A549 treated with DMSO at 1 μM for 4 hours (cell line): ENCODE results near the gene DYRK2. TPM values are rescaled to one million over a fixed set of nuclear protein-coding genes. Genes with fewer than 3 reads are reported as not detected.

Experiments used
- total RNA-seq: library from RNA; stranded (reverse); fragments of 200-300 nt; extraction: Qiagen RNA extraction; gene quantifications from 5 replicates; pipeline ENCODE4 v1.2.3, GENCODE V29; 2022; ENCODE audit warnings: low read depth

The DYRK2 gene
- total RNA-seq = 11.4 to 15.7 TPM (median 14.6 TPM) in 5 replicates

GRCh38 chr12:67648521-67649260 lies at the start of gene DYRK2:
Gene DYRK2, plus strand, starts transcription at chr12:67648745. Its CDS starts 389 bp downstream, at chr12:67649134.

